ENCODE results near the gene SPOCK1.

SPOCK1 gene

DNA sequence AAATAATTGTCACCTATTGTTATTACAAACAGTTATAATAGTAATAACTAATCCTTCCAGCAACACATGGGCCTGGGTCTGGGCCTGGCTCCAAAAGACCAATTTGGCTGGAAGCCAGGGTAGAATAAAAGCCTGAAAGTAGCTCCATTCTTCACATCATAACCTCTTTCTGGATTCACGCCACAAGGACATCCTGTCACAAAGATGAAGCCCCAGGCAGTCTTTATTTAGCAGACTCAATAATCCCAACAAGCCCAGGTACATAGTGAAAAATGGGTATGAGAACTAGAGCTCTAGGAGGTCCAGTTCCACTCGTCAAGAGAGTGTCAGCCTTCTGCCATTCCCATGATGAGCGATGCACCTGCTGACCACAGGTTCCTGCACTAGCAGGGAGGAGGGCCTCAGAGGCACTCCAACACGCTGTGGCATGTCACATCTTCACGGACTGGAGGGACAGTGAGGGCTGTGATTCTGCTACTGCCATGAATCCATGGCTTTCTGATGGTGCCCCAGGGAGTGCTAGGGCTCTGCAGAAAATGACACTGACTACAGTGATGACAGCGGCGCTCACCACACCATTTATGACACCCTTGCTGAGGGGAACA is 124.9 kb downstream of the SPOCK1 start:
- Histone ChIP-seq H3K36me3 (ENCODE audit: low read depth) (no peaks in the 10 kb centered on the region), H3K9me3 (ENCODE audit: severe bottlenecking) (no peaks in the 10 kb centered on the region), H3K4me1 (ENCODE audit: insufficient read depth, poor library complexity, severe bottlenecking) (no peaks in the 10 kb centered on the region), H3K27ac (ENCODE audit: poor library complexity, severe bottlenecking) (no peak overlapping the region), H3K4me3 (ENCODE audit: severe bottlenecking) (no peak overlapping the region), H3K27me3 (ENCODE audit: insufficient read depth, poor library complexity, severe bottlenecking) (no peaks in the 10 kb centered on the region)
- no peak for DNase-seq (ENCODE audit: low spot score)
- TF ChIP-seq, protein P1, sequence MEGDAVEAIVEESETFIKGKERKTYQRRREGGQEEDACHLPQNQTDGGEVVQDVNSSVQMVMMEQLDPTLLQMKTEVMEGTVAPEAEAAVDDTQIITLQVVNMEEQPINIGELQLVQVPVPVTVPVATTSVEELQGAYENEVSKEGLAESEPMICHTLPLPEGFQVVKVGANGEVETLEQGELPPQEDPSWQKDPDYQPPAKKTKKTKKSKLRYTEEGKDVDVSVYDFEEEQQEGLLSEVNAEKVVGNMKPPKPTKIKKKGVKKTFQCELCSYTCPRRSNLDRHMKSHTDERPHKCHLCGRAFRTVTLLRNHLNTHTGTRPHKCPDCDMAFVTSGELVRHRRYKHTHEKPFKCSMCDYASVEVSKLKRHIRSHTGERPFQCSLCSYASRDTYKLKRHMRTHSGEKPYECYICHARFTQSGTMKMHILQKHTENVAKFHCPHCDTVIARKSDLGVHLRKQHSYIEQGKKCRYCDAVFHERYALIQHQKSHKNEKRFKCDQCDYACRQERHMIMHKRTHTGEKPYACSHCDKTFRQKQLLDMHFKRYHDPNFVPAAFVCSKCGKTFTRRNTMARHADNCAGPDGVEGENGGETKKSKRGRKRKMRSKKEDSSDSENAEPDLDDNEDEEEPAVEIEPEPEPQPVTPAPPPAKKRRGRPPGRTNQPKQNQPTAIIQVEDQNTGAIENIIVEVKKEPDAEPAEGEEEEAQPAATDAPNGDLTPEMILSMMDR (IDR thresholded peaks at IDR 0.05; ENCODE audit: poor library complexity, severe bottlenecking), result no peak
- ATAC-seq (ENCODE audit: low read depth), result no peak

- TF ChIP-seq, protein P1 (IDR thresholded peaks at IDR 0.05; ENCODE audit: poor library complexity, severe bottlenecking), result no peak
- no peaks in the 10 kb centered on the region for H3K4me1 ChIP-seq (ENCODE audit: insufficient read depth, poor library complexity, severe bottlenecking)
- H3K36me3 ChIP-seq (ENCODE audit: low read depth), result no peaks in the 10 kb centered on the region
- ATAC-seq (ENCODE audit: low read depth), result no peak
- no peaks in the 10 kb centered on the region for H3K9me3 ChIP-seq (ENCODE audit: severe bottlenecking)
- no peak overlapping the region for H3K4me3 ChIP-seq (ENCODE audit: severe bottlenecking)
- no peak overlapping the region for H3K27ac ChIP-seq (ENCODE audit: poor library complexity, severe bottlenecking)
- DNase-seq (ENCODE audit: low spot score), result no peak
- H3K27me3 ChIP-seq (ENCODE audit: insufficient read depth, poor library complexity, severe bottlenecking), result no peaks in the 10 kb centered on the region
These were observed 126.4 kb downstream of the SPOCK1 start for GRCh38 chr5:137372773-137373160.

DNA sequence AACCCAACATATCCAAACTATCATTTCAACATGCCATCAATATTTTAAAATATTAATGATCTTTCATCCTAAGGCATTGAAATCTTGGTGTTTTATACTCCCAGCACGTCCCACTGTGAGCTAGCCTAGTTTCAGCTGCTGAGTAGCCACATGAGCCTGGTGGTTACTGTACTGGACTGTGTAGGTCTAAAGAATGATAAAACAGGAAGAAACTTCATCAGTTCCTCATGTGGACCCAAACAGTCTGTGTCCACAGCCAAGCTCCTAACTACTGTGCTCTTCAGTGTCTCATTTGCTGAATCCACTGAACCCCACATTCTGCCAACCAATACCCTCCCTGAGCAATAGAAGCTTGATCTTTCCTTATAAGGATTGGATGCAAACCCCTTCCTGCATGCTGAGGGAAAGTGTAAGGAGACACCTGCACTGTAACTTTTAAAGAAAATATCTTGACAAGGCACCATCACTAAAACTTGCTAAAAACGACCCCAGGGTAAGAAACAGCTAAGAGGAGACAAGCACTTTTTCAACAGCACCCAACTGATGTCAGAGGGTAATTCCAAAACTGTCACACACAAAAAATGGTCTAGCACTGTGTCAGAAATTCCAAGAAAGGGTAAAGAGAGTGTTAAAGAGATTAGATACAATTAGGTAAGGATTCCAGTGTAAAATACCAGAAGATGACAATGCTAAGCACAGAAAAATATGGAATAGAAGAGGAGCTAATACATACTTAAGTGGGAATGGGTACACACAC is 126.9 kb downstream of the SPOCK1 start:
- no peak for ATAC-seq (ENCODE audit: low read depth)
- TF ChIP-seq, protein P1 (IDR thresholded peaks at IDR 0.05; ENCODE audit: poor library complexity, severe bottlenecking), result no peak
- Histone ChIP-seq H3K4me3 (ENCODE audit: severe bottlenecking) (no peak overlapping the region), H3K9me3 (ENCODE audit: severe bottlenecking) (no peaks in the 10 kb centered on the region), H3K36me3 (ENCODE audit: low read depth) (no peaks in the 10 kb centered on the region), H3K27ac (ENCODE audit: poor library complexity, severe bottlenecking) (no peak overlapping the region), H3K27me3 (ENCODE audit: insufficient read depth, poor library complexity, severe bottlenecking) (no peaks in the 10 kb centered on the region), H3K4me1 (ENCODE audit: insufficient read depth, poor library complexity, severe bottlenecking) (no peaks in the 10 kb centered on the region)
- no peak for DNase-seq (ENCODE audit: low spot score)

- H3K4me3 ChIP-seq (ENCODE audit: severe bottlenecking), result no peak overlapping the region
- no peak for DNase-seq (ENCODE audit: low spot score)
- ATAC-seq (ENCODE audit: low read depth), result peak; percentile 38; the same call in 2 of the 3 replicates
- TF ChIP-seq, protein P1 (IDR thresholded peaks at IDR 0.05; ENCODE audit: poor library complexity, severe bottlenecking), result no peak
- no peaks in the 10 kb centered on the region for H3K36me3 ChIP-seq (ENCODE audit: low read depth)
- peak overlapping the region; percentile 28 for H3K27ac ChIP-seq (ENCODE audit: poor library complexity, severe bottlenecking)
- no peaks in the 10 kb centered on the region for H3K4me1 ChIP-seq (ENCODE audit: insufficient read depth, poor library complexity, severe bottlenecking)
- no peaks in the 10 kb centered on the region for H3K9me3 ChIP-seq (ENCODE audit: severe bottlenecking)
- H3K27me3 ChIP-seq (ENCODE audit: insufficient read depth, poor library complexity, severe bottlenecking), result no peaks in the 10 kb centered on the region
These were observed 128.7 kb downstream of the SPOCK1 start for GRCh38 chr5:137370096-137371071.
